ENCODE measurements around the gene MKRN2OS.

DNA sequence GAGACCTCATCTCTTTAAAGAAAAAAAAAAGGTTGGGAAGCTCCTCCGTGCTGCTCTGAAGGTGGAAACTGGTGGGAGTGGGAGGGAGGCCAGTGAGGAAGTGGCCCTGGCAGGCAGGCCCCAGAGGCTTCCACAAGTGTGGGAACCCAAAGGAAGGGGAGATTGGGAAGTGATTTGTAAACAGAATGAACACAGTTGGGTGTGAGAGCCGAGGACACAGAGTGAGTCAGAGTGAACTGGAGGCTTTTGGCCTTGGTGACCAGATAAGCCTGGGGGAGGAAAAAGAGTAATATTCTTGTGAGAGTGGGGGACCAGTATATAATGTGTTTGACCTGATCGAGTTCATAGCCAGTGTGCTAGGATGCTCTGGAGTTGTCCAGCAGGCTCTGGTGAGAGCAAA, 34.6 kb upstream of the MKRN2OS start:
- no peak for TF ChIP-seq POLR2AphosphoS5 (IDR thresholded peaks at IDR 0.05)
- TF ChIP-seq, protein P1, sequence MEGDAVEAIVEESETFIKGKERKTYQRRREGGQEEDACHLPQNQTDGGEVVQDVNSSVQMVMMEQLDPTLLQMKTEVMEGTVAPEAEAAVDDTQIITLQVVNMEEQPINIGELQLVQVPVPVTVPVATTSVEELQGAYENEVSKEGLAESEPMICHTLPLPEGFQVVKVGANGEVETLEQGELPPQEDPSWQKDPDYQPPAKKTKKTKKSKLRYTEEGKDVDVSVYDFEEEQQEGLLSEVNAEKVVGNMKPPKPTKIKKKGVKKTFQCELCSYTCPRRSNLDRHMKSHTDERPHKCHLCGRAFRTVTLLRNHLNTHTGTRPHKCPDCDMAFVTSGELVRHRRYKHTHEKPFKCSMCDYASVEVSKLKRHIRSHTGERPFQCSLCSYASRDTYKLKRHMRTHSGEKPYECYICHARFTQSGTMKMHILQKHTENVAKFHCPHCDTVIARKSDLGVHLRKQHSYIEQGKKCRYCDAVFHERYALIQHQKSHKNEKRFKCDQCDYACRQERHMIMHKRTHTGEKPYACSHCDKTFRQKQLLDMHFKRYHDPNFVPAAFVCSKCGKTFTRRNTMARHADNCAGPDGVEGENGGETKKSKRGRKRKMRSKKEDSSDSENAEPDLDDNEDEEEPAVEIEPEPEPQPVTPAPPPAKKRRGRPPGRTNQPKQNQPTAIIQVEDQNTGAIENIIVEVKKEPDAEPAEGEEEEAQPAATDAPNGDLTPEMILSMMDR (IDR thresholded peaks at IDR 0.05), result no peak

All from upper lobe of left lung (tissue), 4 donors.